Medulla oblongata (tissue), 1 donor: ENCODE data around the gene FOXA2.

Source experiments
- DNase-seq: peaks from one replicate; pipeline ENCODE4 v3.0.0-alpha.2; 2015; ENCODE audit errors: extremely low spot score

The FOXA2 gene

GRCh38 chr20:22536956-22537756 is 47.2 kb downstream of the FOXA2 start:
- no peak for DNase-seq

GRCh38 chr20:22536141-22536828 is 48.1 kb downstream of the FOXA2 start:
- no peak for DNase-seq

- no peak for DNase-seq
Measured at GRCh38 chr20:22535483-22535882, 48.9 kb downstream of the FOXA2 start.

GRCh38 chr20:22533823-22534751 is 50.3 kb downstream of the FOXA2 start:
- no peak for DNase-seq

- no peak for DNase-seq
Measured at GRCh38 chr20:22532598-22532997, 51.8 kb downstream of the FOXA2 start.

GRCh38 chr20:22531756-22532155 is 52.6 kb downstream of the FOXA2 start:
- no peak for DNase-seq

- no peak for DNase-seq
Measured at GRCh38 chr20:22531056-22531615, 53.2 kb downstream of the FOXA2 start.
